ENCODE data around the gene FBXL13.
"Not testable (repeated sequence)": the region's sequence is repeated elsewhere in the genome, so short reads cannot be mapped to it uniquely, and the experiment has no call there.

The FBXL13 gene

DNA sequence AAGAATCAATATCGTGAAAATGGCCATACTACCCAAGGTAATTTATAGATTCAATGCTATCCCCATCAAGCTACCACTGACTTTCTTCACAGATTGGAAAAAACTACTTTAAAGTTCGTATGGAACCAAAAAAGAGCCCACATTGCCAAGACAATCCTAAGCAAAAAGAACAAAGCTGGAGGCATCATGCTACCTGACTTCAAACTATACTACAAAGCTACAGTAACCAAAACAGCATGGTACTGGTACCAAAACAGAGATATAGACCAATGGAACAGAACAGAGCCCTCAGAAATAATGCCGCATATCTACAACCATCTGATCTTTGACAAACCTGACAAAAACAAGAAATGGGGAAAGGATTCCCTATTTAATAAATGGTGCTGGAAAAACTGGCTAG is 53.7 kb downstream of the FBXL13 start:
- DNase-seq: not testable (repeated sequence)

DNA sequence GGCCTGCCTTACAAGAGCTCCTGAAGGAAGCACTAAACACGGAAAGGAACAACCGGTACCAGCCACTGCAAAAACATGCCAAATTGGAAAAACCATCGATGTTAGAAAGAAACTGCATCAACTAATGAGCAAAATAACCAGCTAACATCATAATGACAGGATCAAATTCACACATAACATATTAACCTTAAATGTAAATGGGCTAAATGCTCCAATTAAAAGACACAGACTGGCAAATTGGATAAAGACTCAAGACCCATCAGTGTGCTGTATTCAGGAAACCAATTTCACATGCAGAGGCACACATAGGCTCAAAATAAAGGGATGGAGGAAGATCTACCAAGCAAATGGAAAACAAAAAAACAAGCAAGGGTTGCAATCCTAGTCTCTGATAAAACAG is 56.3 kb downstream of the FBXL13 start:
- DNase-seq: not testable (repeated sequence)

- DNase-seq: no peak
Observed at GRCh38 chr7:103011650-103012049, 62.9 kb downstream of the FBXL13 start.

GRCh38 chr7:103010211-103010610 is 64.4 kb downstream of the FBXL13 start:
- DNase-seq: no peak

- no peak for DNase-seq
Observed at GRCh38 chr7:103009466-103010185, 65.0 kb downstream of the FBXL13 start.

GRCh38 chr7:103003004-103003403 is 71.6 kb downstream of the FBXL13 start:
- DNase-seq: no peak

- DNase-seq: no peak
Observed at GRCh38 chr7:103001210-103001609, 73.4 kb downstream of the FBXL13 start.

- no peak for DNase-seq
Observed at GRCh38 chr7:102996957-102997356, 77.6 kb downstream of the FBXL13 start.

DNA sequence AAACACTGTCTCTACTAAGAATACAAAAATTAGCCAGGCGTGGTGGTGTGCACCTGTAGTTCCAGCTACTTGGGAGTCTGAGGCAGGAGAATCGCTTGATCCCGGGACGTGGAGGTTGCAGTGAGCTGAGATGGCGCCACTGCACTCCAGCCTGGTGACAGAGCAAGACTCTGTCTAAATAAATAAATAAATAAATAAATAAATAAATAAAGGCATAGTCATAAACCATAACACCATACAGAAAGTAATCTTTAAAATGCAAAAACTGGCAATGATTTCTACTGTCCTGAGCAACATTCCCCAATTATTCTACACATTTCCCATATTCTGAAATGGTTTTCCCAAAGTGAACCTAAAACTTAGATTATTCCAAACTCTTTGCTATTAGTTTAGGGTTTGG is 79.0 kb downstream of the FBXL13 start:
- not testable (repeated sequence) for DNase-seq

DNA sequence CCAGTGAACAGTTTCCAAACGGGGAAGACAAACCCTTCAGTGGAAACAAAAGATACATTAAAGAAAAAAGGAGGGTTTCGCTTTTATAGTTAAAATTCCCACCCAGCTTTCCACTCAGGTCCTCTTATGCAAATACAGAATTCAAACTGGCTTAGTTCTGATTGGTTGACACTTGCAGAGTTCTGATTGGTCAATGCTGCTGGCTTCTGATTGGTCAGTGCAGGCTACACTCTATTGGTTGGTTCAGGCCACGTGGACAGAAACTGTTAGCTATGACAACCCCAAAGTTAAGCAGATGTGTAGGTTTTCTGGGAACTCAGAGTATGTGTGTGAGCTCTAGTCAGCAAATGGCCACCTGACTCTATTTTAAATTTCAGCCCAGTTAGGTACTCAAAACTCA is 80.0 kb downstream of the FBXL13 start:
- no peak for DNase-seq

DNA sequence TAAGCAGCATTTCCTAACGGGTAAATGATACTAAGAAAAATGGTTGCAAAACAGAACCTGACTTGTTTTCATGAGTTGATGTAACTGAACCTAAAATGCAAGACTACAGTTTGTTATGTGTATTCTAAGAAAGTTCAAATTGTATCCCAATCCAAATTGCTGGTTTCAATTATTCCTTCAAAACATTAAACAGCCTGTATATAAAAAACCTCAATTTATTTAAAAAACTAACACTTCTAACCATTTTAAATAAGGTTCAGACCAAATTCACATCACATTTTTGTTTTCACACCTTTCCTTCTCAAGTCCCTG is 80.9 kb downstream of the FBXL13 start:
- DNase-seq: no peak

- no peak for DNase-seq
Observed at GRCh38 chr7:102992938-102993717, 81.5 kb downstream of the FBXL13 start.

GRCh38 chr7:102992509-102992937 is 82.1 kb downstream of the FBXL13 start:
- DNase-seq: no peak

GRCh38 chr7:102991540-102992214 is 82.9 kb downstream of the FBXL13 start:
- peak in 1 of 2 experiments; percentile 27 for DNase-seq

- no peak for DNase-seq
Observed at GRCh38 chr7:102991077-102991539, 83.5 kb downstream of the FBXL13 start.

DNA sequence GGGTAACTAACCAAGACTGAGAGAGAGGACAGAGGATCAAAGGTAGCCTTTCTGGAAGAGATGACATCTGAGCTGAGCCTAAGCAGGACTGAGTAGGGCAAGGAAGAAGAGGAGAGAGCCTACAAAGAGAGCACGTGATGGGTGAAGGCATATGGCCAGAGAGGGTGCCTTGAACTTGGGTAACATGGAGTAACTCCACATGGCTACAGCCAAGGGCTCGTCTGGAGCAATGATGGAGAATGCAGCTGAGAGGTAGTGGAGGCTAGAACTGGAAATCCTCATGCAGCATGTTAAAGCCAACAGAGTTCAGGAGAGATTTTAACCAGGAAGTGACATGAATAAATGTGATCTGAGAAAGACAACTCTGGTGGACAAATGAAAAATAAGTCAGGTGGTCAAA is 84.0 kb downstream of the FBXL13 start:
- DNase-seq: no peak

DNA sequence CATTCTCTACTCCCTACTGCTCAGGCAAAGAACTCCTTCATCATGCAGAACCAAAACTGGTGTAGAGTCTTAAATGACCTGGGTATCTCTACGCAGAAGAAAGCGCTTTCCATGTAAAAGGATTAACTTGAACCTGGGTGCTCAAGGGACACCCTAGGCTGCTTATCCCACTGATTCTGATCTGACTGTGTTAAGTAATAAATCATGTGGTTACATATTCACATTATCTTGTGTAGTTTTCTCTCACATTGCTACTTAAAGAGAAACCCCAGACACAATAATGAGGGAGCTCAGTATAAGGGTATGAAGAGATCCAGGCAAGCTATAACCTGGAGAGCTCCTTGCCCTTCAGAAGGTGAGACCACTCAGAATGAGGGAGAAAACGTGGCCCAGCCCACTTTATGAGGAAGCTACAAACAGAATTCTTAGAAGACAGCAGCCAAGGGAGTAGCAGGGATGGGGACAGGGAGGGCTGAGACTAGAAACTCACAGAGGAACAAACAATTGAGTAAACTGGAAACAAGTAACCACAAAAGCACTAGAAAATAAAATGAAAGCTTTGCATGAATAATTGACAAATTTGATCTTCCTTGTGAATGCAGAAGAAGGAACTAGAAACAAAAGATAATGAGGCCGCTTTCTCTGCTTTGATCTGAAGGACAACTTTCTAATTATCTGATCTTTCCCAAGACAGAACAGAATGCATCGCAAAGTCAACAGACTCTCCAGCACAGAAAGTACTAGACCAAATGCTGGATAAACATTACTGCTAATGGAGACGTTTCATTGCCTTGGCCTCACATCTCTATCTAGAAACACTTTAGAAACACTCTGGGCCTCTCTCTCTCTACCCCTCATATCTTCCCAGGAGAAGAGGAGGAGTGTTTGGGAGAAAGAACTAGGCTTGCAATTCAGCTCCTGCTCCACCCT is 85.7 kb downstream of the FBXL13 start:
- no peak for DNase-seq

DNA sequence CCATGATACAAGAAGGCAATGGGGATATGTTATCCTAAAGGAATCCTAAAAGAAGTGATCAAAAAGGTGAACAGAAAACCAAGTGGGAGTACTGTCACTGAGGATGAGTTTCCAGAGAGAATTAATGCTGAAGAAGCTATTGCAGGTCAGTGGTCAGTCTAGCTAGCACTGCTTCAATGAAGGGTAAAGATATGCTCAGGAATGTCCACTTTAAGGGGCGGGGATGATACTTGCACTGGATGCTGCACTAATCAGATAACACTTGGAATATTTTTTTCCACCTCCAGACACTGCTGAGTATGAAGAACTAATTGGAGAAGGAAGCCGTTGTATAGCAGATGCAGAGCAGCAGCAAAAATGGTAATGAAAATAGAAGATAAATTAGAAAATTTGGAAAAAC is 86.5 kb downstream of the FBXL13 start:
- no peak for DNase-seq

GRCh38 chr7:102985176-102985783 is 89.3 kb downstream of the FBXL13 start:
- no peak for DNase-seq

- DNase-seq: no peak
Observed at GRCh38 chr7:102983602-102984001, 91.0 kb downstream of the FBXL13 start.

DNA sequence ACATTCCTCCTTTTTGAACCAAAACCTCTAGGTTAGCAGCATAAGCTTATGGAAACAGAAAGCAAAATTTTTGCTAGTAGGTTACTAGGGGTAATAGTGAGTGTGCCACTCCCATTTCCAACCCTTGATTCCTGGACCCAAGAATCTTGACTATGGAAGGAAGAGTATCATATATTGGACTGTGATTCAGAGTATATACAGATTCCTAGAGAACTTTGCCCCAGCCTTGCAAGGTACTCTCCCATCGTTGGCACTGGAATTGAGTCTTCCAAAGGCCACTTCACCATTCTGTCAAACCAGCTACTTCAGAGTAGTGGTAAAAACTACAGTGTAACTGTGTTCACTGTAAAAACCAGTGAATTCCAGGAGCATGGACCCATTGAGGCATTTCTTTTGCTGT is 92.4 kb downstream of the FBXL13 start:
- DNase-seq: no peak

DNA sequence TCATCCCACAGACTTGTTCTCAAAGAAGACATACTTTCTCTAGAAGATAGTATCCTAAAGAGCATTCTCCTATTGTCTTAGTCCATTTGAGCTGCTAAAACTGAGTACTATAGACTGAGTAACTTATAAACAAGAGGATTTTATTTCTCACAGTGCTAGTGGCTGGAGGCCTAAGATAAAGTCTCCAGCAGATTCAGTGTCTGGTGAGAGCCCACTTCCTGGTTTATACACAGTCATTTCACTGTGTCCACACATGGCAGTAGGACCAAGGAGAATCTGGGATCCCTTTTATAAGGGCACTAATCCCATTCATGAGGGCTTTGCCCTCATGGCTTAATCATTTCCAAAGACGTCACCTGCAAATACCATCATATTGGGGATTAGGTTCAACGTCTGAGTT is 93.1 kb downstream of the FBXL13 start:
- DNase-seq: no peak
